ENCODE data around the gene DLEC1.
"Not testable (repeated sequence)": the region's sequence is repeated elsewhere in the genome, so short reads cannot be mapped to it uniquely, and the experiment has no call there.

DLEC1 gene

GRCh38 chr3:38038447-38038911 lies 529 bp upstream of the DLEC1 start:
- no peak for DNase-seq (ENCODE audit: low read depth)

GRCh38 chr3:38039899-38040261 lies 872 bp downstream of the DLEC1 start:
- DNase-seq (ENCODE audit: low read depth) = no peak

GRCh38 chr3:38040401-38040800 lies 1.4 kb downstream of the DLEC1 start:
- DNase-seq (ENCODE audit: low read depth) = no peak

- no peak for DNase-seq (ENCODE audit: low read depth)
Measured at GRCh38 chr3:38043486-38043885, 4.5 kb downstream of the DLEC1 start.

- DNase-seq (ENCODE audit: low read depth) = no peak
Measured at GRCh38 chr3:38046027-38046426, 7.0 kb downstream of the DLEC1 start.

- DNase-seq (ENCODE audit: low read depth) = no peak
Measured at GRCh38 chr3:38046821-38047220, 7.8 kb downstream of the DLEC1 start.

- DNase-seq (ENCODE audit: low read depth) = no peak
Measured at GRCh38 chr3:38047896-38048295, 8.9 kb downstream of the DLEC1 start.

GRCh38 chr3:38049358-38050126 lies 10.5 kb downstream of the DLEC1 start:
- no peak for DNase-seq (ENCODE audit: low read depth)

GRCh38 chr3:38051131-38051530 lies 12.1 kb downstream of the DLEC1 start:
- no peak for DNase-seq (ENCODE audit: low read depth)

GRCh38 chr3:38053286-38053685 lies 14.3 kb downstream of the DLEC1 start:
- not testable (repeated sequence) for DNase-seq (ENCODE audit: low read depth)

- not testable (repeated sequence) for DNase-seq (ENCODE audit: low read depth)
Measured at GRCh38 chr3:38053813-38054498, 14.9 kb downstream of the DLEC1 start.

GRCh38 chr3:38054499-38055001 lies 15.5 kb downstream of the DLEC1 start:
- no peak for DNase-seq (ENCODE audit: low read depth)

GRCh38 chr3:38059148-38059547 lies 20.1 kb downstream of the DLEC1 start:
- DNase-seq (ENCODE audit: low read depth) = no peak

GRCh38 chr3:38059591-38059990 lies 20.6 kb downstream of the DLEC1 start:
- DNase-seq (ENCODE audit: low read depth) = no peak

- no peak for DNase-seq (ENCODE audit: low read depth)
Measured at GRCh38 chr3:38062809-38063208, 23.8 kb downstream of the DLEC1 start.

- DNase-seq (ENCODE audit: low read depth) = not testable (repeated sequence)
Measured at GRCh38 chr3:38064453-38064852, 25.4 kb downstream of the DLEC1 start.

- no peak for DNase-seq (ENCODE audit: low read depth)
Measured at GRCh38 chr3:38067508-38068233, 28.7 kb downstream of the DLEC1 start.

- DNase-seq (ENCODE audit: low read depth) = no peak
Measured at GRCh38 chr3:38070013-38070412, 31.0 kb downstream of the DLEC1 start.

GRCh38 chr3:38077073-38077472 lies 38.1 kb downstream of the DLEC1 start:
- not testable (repeated sequence) for DNase-seq (ENCODE audit: low read depth)

GRCh38 chr3:38082296-38082695 lies 43.3 kb downstream of the DLEC1 start:
- not testable (repeated sequence) for DNase-seq (ENCODE audit: low read depth)

GRCh38 chr3:38083254-38083653 lies 44.2 kb downstream of the DLEC1 start:
- not testable (repeated sequence) for DNase-seq (ENCODE audit: low read depth)

- no peak for DNase-seq (ENCODE audit: low read depth)
Measured at GRCh38 chr3:38083871-38084333, 44.9 kb downstream of the DLEC1 start.
